ENCODE data around the gene PADI3.

PADI3 gene

GRCh38 chr1:17251701-17252376 lies 2.9 kb downstream of the PADI3 start:
- H3K36me3 ChIP-seq (ENCODE audit: control insufficient read depth, insufficient read depth, low read length): no peaks in the 10 kb centered on the region
- no peak for DNase-seq (ENCODE audit: extremely low read depth, insufficient read length)
- no peaks in the 10 kb centered on the region; the same call in 1 of the 2 replicates for H3K27me3 ChIP-seq (replicated peaks; ENCODE audit: control insufficient read depth, insufficient read depth, low read length)
- TF ChIP-seq CTCF (IDR thresholded peaks at IDR 0.05; ENCODE audit: insufficient read depth, low read length, poor library complexity, severe bottlenecking): no peak
- no peak overlapping the region for H3K4me3 ChIP-seq (replicated peaks; ENCODE audit: low read depth, low read length)

DNA sequence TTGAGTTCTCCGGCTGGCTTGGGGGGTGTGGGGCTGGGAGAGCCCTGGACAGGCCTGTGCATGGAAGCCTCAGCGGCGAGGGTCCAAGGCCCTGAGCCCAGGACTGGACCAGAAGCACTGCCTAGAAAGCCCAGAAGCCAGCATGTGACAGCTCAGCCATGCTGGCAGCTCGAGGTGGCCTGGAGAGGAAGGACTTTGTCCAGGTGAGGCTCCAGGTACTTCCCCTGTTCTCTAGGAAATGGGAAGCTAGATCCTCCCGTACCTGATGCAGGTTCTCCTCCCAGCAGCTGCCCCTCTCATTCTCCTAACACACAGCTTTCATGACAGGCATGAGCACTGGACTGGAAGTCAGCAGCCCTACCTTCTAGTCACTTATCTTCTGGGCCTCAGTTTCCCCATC lies 6.4 kb downstream of the PADI3 start:
- Histone ChIP-seq H3K27me3 (replicated peaks; ENCODE audit: control insufficient read depth, insufficient read depth, low read length) (no peaks in the 10 kb centered on the region; the same call in 1 of the 2 replicates), H3K4me3 (replicated peaks; ENCODE audit: low read depth, low read length) (no peak overlapping the region), H3K36me3 (ENCODE audit: control insufficient read depth, insufficient read depth, low read length) (no peaks in the 10 kb centered on the region)
- TF ChIP-seq CTCF (IDR thresholded peaks at IDR 0.05; ENCODE audit: insufficient read depth, low read length, poor library complexity, severe bottlenecking): no peak
- no peak for DNase-seq (ENCODE audit: extremely low read depth, insufficient read length)

DNA sequence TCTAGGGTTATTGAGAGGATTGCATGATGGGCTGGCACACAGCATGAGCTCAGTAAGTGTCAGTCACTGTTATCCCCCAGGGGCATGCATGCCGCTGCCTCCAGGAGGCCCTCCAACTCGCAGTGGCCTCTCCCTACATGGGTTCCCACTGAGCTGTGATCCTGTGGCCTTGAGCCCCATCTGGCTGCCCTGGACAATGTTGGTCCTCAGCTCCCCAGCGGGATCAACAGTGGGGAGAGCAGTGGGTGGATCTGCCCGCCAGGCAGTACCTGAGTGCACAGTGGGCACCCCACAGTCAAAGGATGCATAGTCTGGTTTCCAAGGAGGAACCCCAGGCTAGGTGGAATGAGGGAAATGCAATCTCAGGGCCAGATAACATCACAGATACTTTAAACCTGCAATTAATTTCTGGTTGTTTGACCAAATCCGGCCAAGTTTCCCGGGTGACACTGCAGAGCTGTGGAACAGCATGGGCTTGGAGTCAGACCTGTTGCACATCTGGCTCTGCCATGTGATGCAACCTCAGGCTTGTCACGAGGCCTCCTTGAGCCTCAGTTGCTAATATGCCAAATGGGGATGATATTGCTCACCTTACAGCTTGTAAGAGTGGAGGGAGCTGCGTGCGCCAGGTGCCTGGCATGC lies 9.3 kb downstream of the PADI3 start:
- DNase-seq (ENCODE audit: extremely low read depth, insufficient read length): no peak
- Histone ChIP-seq H3K36me3 (ENCODE audit: control insufficient read depth, insufficient read depth, low read length) (no peaks in the 10 kb centered on the region), H3K4me3 (replicated peaks; ENCODE audit: low read depth, low read length) (no peak overlapping the region), H3K27me3 (replicated peaks; ENCODE audit: control insufficient read depth, insufficient read depth, low read length) (no peaks in the 10 kb centered on the region)
- no peak for TF ChIP-seq CTCF (IDR thresholded peaks at IDR 0.05; ENCODE audit: insufficient read depth, low read length, poor library complexity, severe bottlenecking)

GRCh38 chr1:17258758-17259130 lies 9.8 kb downstream of the PADI3 start:
- H3K36me3 ChIP-seq (ENCODE audit: control insufficient read depth, insufficient read depth, low read length): no peaks in the 10 kb centered on the region
- TF ChIP-seq CTCF (IDR thresholded peaks at IDR 0.05; ENCODE audit: insufficient read depth, low read length, poor library complexity, severe bottlenecking): no peak
- H3K27me3 ChIP-seq (replicated peaks; ENCODE audit: control insufficient read depth, insufficient read depth, low read length): no peaks in the 10 kb centered on the region
- no peak for DNase-seq (ENCODE audit: extremely low read depth, insufficient read length)
- H3K4me3 ChIP-seq (replicated peaks; ENCODE audit: low read depth, low read length): no peak overlapping the region

DNA sequence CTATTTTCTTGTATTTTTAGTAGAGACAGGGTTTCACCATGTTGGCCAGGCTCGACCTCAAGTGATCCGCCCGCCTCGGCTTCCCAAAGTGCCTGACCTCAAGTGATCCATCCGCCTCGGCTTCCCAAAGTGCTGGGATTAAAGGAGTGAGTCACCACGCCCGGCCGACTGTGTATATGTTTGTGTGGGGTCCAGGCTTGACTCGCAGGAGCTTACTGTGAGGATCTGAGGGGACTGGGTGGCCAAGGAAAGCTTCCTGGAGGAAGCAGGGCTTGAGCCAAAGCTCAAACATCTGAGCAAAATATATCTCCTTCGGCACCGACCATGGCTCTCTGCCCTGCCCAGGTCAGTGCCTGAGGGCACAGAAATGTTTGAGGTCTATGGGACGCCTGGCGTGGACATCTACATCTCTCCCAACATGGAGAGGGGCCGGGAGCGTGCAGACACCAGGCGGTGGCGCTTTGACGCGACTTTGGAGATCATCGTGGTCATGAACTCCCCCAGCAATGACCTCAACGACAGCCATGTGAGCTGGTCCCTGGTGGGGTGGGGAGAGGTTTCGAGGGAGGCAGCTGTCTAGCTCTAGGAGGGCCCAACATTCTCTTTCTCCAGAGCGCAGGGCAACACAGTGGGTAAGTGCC lies 10.5 kb downstream of the PADI3 start:
- no peaks in the 10 kb centered on the region for H3K36me3 ChIP-seq (ENCODE audit: control insufficient read depth, insufficient read depth, low read length)
- no peak overlapping the region for H3K4me3 ChIP-seq (replicated peaks; ENCODE audit: low read depth, low read length)
- TF ChIP-seq CTCF (IDR thresholded peaks at IDR 0.05; ENCODE audit: insufficient read depth, low read length, poor library complexity, severe bottlenecking): no peak
- DNase-seq (ENCODE audit: extremely low read depth, insufficient read length): no peak
- no peaks in the 10 kb centered on the region for H3K27me3 ChIP-seq (replicated peaks; ENCODE audit: control insufficient read depth, insufficient read depth, low read length)
